ENCODE results near the gene ZNF804A. TPM values are rescaled to one million over a fixed set of nuclear protein-coding genes. Genes with fewer than 3 reads are reported as not detected.

ZNF804A gene
- total and polyA plus RNA-seq, 2 donors from 2014 or later: 0.19 to 1.2 TPM

GRCh38 chr2:184579226-184579625 is 19.1 kb upstream of the ZNF804A start:
- DNase-seq: no peak
- Histone ChIP-seq H3K36me3 (ENCODE audit: control insufficient read depth in 2 of 3, insufficient read depth in 3 of 3, low read length in 3 of 3) (no peaks in the 10 kb centered on the region), H3K27me3 (ENCODE audit: control insufficient read depth, insufficient read depth, low read length) (no peaks in the 10 kb centered on the region), H3K9ac (ENCODE audit: low read length in 3 of 3) (no peak overlapping the region), H3K4me3 (ENCODE audit: low read length in 3 of 3) (no peak overlapping the region), H3K9me3 (ENCODE audit: control insufficient read depth in 2 of 3, insufficient read depth in 1 of 3, low read length in 3 of 3) (no peaks in the 10 kb centered on the region), H3K27ac (ENCODE audit: low read depth in 2 of 2, low read length in 2 of 2) (no peak overlapping the region), H3K4me1 (ENCODE audit: control insufficient read depth in 2 of 3, insufficient read depth in 2 of 3, low read depth in 1 of 3, low read length in 3 of 3) (no peaks in the 10 kb centered on the region)
- FAIRE-seq: peak; percentile 30
- intact Hi-C loops (cut with DNase I): no loop called here
- no peak for TF ChIP-seq CTCF (IDR thresholded peaks at IDR 0.05; ENCODE audit: borderline replicate concordance, extremely low read depth, insufficient read depth)

- no peaks in the 10 kb centered on the region for H3K9me3 ChIP-seq (ENCODE audit: control insufficient read depth in 2 of 3, insufficient read depth in 1 of 3, low read length in 3 of 3)
- no peak for TF ChIP-seq CTCF (IDR thresholded peaks at IDR 0.05; ENCODE audit: borderline replicate concordance, extremely low read depth, insufficient read depth)
- DNase-seq: no peak
- no peak overlapping the region for H3K27ac ChIP-seq (ENCODE audit: low read depth in 2 of 2, low read length in 2 of 2)
- H3K9ac ChIP-seq (ENCODE audit: low read length in 3 of 3): no peak overlapping the region
- H3K27me3 ChIP-seq (ENCODE audit: control insufficient read depth, insufficient read depth, low read length): no peaks in the 10 kb centered on the region
- H3K36me3 ChIP-seq (ENCODE audit: control insufficient read depth in 2 of 3, insufficient read depth in 3 of 3, low read length in 3 of 3): no peaks in the 10 kb centered on the region
- no peak overlapping the region for H3K4me3 ChIP-seq (ENCODE audit: low read length in 3 of 3)
- intact Hi-C loops (cut with DNase I): no loop called here
- H3K4me1 ChIP-seq (ENCODE audit: control insufficient read depth in 2 of 3, insufficient read depth in 2 of 3, low read depth in 1 of 3, low read length in 3 of 3): no peaks in the 10 kb centered on the region
- no peak for FAIRE-seq
These were observed 16.9 kb upstream of the ZNF804A start for GRCh38 chr2:184581391-184581790.

GRCh38 chr2:184589261-184589660 is 9.1 kb upstream of the ZNF804A start:
- H3K4me1 ChIP-seq (ENCODE audit: control insufficient read depth in 2 of 3, insufficient read depth in 2 of 3, low read depth in 1 of 3, low read length in 3 of 3): no peaks in the 10 kb centered on the region
- no peak overlapping the region for H3K27ac ChIP-seq (ENCODE audit: low read depth in 2 of 2, low read length in 2 of 2)
- no peak for DNase-seq
- no peak overlapping the region for H3K9ac ChIP-seq (ENCODE audit: low read length in 3 of 3)
- H3K4me3 ChIP-seq (ENCODE audit: low read length in 3 of 3): no peak overlapping the region
- no peak for FAIRE-seq
- intact Hi-C loops (cut with DNase I): no loop called here
- H3K9me3 ChIP-seq (ENCODE audit: control insufficient read depth in 2 of 3, insufficient read depth in 1 of 3, low read length in 3 of 3): no peaks in the 10 kb centered on the region
- no peaks in the 10 kb centered on the region for H3K27me3 ChIP-seq (ENCODE audit: control insufficient read depth, insufficient read depth, low read length)
- no peaks in the 10 kb centered on the region for H3K36me3 ChIP-seq (ENCODE audit: control insufficient read depth in 2 of 3, insufficient read depth in 3 of 3, low read length in 3 of 3)
- TF ChIP-seq CTCF (IDR thresholded peaks at IDR 0.05; ENCODE audit: borderline replicate concordance, extremely low read depth, insufficient read depth): no peak

- peak overlapping the region in 2 of 3 donors; percentile 42 to 68 for H3K4me3 ChIP-seq (ENCODE audit: low read length in 3 of 3)
- intact Hi-C loops (cut with DNase I): no loop called here
- H3K4me1 ChIP-seq (ENCODE audit: control insufficient read depth in 2 of 3, insufficient read depth in 2 of 3, low read depth in 1 of 3, low read length in 3 of 3): peaks cover 0 to 7% (median 0%) of the 10 kb centered on the region in 3 donors
- H3K36me3 ChIP-seq (ENCODE audit: control insufficient read depth in 2 of 3, insufficient read depth in 3 of 3, low read length in 3 of 3): no peaks in the 10 kb centered on the region
- peak overlapping the region in 1 of 3 donors; percentile 4 for H3K9ac ChIP-seq (ENCODE audit: low read length in 3 of 3)
- H3K27me3 ChIP-seq (ENCODE audit: control insufficient read depth, insufficient read depth, low read length): peaks cover 14% of the 10 kb centered on the region
- no peak for TF ChIP-seq CTCF (IDR thresholded peaks at IDR 0.05; ENCODE audit: borderline replicate concordance, extremely low read depth, insufficient read depth)
- no peaks in the 10 kb centered on the region for H3K9me3 ChIP-seq (ENCODE audit: control insufficient read depth in 2 of 3, insufficient read depth in 1 of 3, low read length in 3 of 3)
- peak in 2 of 5 donors; percentile 17 to 24 for DNase-seq
- no peak for FAIRE-seq
- peak overlapping the region in 1 of 2 donors; percentile 14 for H3K27ac ChIP-seq (ENCODE audit: low read depth in 2 of 2, low read length in 2 of 2)
These were observed 1.4 kb upstream of the ZNF804A start for GRCh38 chr2:184596819-184597411.
